ENCODE results near the gene FAM72A.
"Not testable (repeated sequence)": the region's sequence is repeated elsewhere in the genome, so short reads cannot be mapped to it uniquely, and the experiment has no call there.

Gene FAM72A

DNA sequence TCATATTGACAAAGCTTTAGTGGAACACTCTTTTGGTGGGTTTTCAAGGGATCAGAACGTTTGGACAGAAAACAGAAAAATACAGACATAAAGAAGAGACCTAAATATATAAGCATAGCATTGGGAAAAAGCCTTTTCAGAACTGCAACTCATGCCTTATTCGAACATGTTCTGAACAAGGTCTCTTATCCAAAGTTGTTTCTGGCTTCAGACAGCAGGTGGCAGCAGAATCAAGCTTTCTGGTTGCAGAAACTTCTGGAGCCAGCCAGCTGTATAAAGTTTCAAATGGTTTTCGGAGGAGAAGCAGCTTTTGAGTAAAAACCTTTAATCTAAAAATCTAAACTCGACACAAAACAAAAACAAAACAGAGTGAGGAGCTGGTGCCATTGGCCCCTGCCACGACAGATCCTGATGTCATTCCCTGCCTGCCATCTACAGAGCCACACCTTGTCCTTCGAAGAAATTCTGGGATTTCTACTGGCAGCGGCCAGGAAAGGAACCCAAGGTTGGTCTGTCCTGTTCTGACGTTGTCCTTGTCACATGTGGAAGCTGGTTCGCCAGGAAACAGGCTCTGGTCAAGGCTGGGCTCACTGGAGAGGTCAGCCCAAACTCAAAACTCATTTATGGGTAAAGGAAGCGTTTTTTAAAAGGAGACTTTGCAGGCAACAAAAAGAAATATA, 35.1 kb downstream of the FAM72A start:
- not testable (repeated sequence) for DNase-seq

- DNase-seq: no peak
Observed at GRCh38 chr1:206145771-206146290, 56.8 kb downstream of the FAM72A start.

DNA sequence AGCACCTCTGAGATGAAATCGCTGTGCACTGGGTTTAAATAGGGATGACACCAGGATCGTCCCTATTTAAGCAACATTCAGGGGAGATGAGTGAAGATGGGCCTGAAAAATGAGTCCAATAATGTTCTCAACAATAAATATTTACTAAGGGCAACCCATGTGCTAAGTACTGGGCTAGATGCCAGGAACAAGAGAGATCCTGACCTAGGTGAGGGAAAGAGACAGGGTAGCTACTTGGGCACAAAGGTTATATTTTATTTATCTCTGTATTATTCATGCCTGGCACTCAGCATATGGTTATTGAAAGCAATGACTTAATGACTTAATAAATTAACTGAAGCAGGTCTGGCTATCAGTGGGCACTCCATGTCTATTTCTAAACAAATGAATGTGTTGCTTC, 58.0 kb downstream of the FAM72A start:
- DNase-seq: peak; percentile 78

DNA sequence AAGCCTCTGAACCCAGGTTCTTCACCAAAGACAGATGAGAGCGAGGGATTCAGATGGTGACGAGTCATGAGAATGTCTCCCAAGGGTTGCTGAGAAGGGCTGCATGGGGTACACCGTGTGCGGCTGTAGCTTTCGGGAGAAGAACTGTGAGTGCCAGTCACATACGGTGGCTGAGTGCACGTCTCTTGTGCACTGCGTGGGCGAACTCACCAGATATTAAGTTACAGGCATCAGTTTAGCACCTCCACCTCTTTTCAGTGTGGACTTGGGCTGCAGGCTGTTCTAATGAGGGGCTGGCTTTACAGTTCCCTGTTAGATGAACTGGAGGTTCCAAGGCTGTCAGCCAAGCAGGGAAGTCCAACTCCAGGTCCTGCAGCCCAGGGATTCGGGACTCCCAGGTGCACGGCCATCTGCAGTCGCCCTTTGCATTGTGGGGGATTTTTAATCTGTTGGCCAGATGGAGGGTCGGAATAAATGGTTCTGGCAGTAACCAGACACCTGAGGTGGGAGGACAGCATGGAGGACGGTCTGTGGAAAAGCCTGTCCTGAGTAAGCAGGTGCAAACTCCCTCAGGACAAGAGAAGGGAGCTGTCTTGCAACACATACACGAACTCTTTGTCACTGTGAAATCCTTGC, 59.0 kb downstream of the FAM72A start:
- peak; percentile 77 for DNase-seq

GRCh38 chr1:206142770-206143169, 59.9 kb downstream of the FAM72A start:
- no peak for DNase-seq

- DNase-seq: no peak
Observed at GRCh38 chr1:206142011-206142410, 60.6 kb downstream of the FAM72A start.

DNA sequence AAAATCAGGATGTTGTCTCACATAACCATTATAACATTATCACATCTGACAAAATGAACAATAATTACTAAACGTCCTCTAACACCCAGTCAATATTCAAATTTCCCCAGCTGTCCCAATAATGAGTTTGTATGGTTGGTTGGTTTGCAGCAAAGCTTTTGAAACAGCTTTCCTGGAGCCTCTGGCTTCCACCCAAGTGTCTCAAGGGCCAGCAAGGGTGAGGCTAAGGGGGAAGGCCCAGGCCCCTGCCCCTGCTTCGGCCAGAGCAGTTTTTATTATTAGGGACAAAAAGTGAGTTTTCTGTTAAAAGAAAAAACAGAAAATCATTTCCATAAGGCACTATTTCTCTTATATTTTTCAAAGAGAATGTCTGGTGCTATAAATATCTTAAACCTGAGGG, 66.4 kb downstream of the FAM72A start:
- peak; percentile 28 for DNase-seq

Data from NCI-H1092 treated with DMSO at 0.1 percent for 48 hours (cell line).